GM19023 (cell line): Measurements from ENCODE around the gene ACSM2A.
"Not testable (repeated sequence)": the region's sequence is repeated elsewhere in the genome, so short reads cannot be mapped to it uniquely, and the experiment has no call there.

Experiments used
- ATAC-seq: cut with Tn5 transposase; IDR thresholded peaks from one replicate; pipeline ENCODE4 v1.9.1; 2021; ENCODE audit warnings: mild to moderate bottlenecking, moderate library complexity; ENCODE audit not compliant: unreplicated experiment

ACSM2A gene

GRCh38 chr16:20536669-20537068 is 85.3 kb downstream of the ACSM2A start:
- not testable (repeated sequence) for ATAC-seq
